Gastrocnemius medialis (tissue), 4 donors: ENCODE results near the gene SCUBE1.

Experiments
- POLR2A ChIP-seq, 2 donors: fragments of 450-650 bp; IDR thresholded peaks; one replicate each; pipeline ENCODE4 v1.6.1; 2017; ENCODE audit warnings: antibody characterized with exemption in 2 of 2, mild to moderate bottlenecking in 2 of 2, moderate library complexity in 2 of 2
- TF ChIP-seq, protein P1 (sequence below), 5 experiments: fragments of 450-650 bp in 3 of 5; fragments of 200-600 bp in 2 of 5; sonication (generic) in 2 of 5; IDR thresholded peaks in 4 of 5; conservative IDR thresholded peaks in 1 of 5; 1 replicate in 4 of 5; 2 replicates in 1 of 5; pipeline ENCODE4 v1.5.1; 2016 to 2019; ENCODE audit warnings: antibody characterized with exemption in 5 of 5, mild to moderate bottlenecking in 3 of 5, moderate library complexity in 3 of 5

DNA sequence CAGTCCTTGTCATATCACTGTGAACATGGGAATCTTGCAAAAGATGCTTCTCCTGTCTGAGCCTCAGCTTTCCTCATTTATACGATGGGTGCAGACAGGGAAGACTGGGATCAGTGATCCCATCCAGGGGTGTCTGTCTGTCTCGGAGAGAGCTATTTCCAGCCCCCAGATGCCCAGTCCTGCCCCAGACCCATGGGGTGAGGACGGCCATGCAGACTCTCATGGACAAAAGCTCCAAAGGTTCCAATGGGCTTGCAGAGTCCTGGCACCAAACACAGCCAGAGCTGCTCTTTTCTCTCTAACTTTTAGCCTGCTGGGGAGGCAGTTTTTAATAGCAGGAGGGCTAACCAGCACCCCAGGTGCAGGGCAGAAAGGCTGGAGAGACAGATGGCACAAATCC is 5.2 kb downstream of the SCUBE1 start:
- TF ChIP-seq, protein P1, sequence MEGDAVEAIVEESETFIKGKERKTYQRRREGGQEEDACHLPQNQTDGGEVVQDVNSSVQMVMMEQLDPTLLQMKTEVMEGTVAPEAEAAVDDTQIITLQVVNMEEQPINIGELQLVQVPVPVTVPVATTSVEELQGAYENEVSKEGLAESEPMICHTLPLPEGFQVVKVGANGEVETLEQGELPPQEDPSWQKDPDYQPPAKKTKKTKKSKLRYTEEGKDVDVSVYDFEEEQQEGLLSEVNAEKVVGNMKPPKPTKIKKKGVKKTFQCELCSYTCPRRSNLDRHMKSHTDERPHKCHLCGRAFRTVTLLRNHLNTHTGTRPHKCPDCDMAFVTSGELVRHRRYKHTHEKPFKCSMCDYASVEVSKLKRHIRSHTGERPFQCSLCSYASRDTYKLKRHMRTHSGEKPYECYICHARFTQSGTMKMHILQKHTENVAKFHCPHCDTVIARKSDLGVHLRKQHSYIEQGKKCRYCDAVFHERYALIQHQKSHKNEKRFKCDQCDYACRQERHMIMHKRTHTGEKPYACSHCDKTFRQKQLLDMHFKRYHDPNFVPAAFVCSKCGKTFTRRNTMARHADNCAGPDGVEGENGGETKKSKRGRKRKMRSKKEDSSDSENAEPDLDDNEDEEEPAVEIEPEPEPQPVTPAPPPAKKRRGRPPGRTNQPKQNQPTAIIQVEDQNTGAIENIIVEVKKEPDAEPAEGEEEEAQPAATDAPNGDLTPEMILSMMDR (IDR thresholded peaks at IDR 0.05 in 4 of 5, conservative IDR thresholded peaks at IDR 0.05 in 1 of 5) = no peak
- TF ChIP-seq POLR2A (IDR thresholded peaks at IDR 0.05) = no peak
